ENCODE data around the gene ZCCHC24. TPM values are rescaled to one million over a fixed set of nuclear protein-coding genes. Genes with fewer than 3 reads are reported as not detected.

Gene ZCCHC24
- total RNA-seq, 4 donors from 2014 or later = 32.8 to 122 (median 37.7) TPM

DNA sequence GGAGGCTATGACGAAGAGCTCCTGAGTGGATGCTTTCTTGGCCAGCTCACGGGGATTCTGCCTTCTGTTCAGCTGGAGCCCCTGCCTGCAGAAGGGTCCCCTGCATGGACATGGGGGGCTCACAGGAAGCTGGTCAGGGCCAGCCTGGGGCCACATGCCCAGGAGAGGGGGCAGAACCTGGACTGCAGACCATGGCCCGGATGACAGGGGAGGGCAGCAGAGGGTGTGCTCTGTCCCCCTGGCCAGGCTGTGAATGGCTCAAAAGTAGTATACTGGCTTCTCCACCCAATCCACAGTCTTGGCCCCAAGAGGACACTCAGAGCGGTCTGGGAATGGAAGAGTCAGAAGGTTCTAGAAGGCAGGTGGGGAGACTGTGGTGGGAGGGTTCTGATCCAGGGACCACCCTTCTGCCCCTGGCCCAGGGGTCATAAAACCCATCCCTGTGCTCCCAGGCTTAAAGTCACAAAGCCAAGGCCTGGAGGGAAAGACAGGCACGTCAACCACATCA is 57.9 kb downstream of the ZCCHC24 start:
- H3K4me1 ChIP-seq = peaks cover 0 to 8% of the 10 kb centered on the region in 2 donors
- H3K27me3 ChIP-seq = no peaks in the 10 kb centered on the region
- intact Hi-C loops (cut with DNase I; ENCODE audit: low total_unique reads) = no loop called here
- no peaks in the 10 kb centered on the region for H3K36me3 ChIP-seq
- no peak for DNase-seq
- no peak overlapping the region for H3K4me3 ChIP-seq
- TF ChIP-seq POLR2A (IDR thresholded peaks at IDR 0.05) = no peak
- no peak for TF ChIP-seq CTCF (IDR thresholded peaks at IDR 0.05)
- no peaks in the 10 kb centered on the region for H3K9me3 ChIP-seq
- peak overlapping the region; percentile 74 to 87 for H3K27ac ChIP-seq

GRCh38 chr10:79386637-79387465 is 58.6 kb downstream of the ZCCHC24 start:
- Histone ChIP-seq H3K9me3 (no peaks in the 10 kb centered on the region), H3K4me3 (no peak overlapping the region), H3K27ac (peak overlapping the region; percentile 74 to 87), H3K27me3 (no peaks in the 10 kb centered on the region), H3K36me3 (no peaks in the 10 kb centered on the region), H3K4me1 (peaks cover 0 to 13% of the 10 kb centered on the region in 2 donors)
- TF ChIP-seq POLR2A (IDR thresholded peaks at IDR 0.05) (no peak), CTCF (IDR thresholded peaks at IDR 0.05) (no peak)
- intact Hi-C loops (cut with DNase I; ENCODE audit: low total_unique reads) = no loop called here
- peak; percentile 45 to 66 for DNase-seq

- peak overlapping the region in 1 of 2 donors; percentile 87 for H3K27ac ChIP-seq
- TF ChIP-seq CTCF (IDR thresholded peaks at IDR 0.05) (no peak), POLR2A (IDR thresholded peaks at IDR 0.05) (no peak)
- H3K27me3 ChIP-seq = no peaks in the 10 kb centered on the region
- intact Hi-C loops (cut with DNase I; ENCODE audit: low total_unique reads) = no loop called here
- H3K9me3 ChIP-seq = no peaks in the 10 kb centered on the region
- peak in 1 of 2 donors; percentile 24 for DNase-seq
- no peak overlapping the region for H3K4me3 ChIP-seq
- H3K36me3 ChIP-seq = no peaks in the 10 kb centered on the region
- peaks cover 8 to 16% of the 10 kb centered on the region in 2 donors for H3K4me1 ChIP-seq
Observed at GRCh38 chr10:79385804-79386531, 59.5 kb downstream of the ZCCHC24 start.

GRCh38 chr10:79385392-79385795 is 60.0 kb downstream of the ZCCHC24 start:
- no peak overlapping the region for H3K4me3 ChIP-seq
- H3K4me1 ChIP-seq = peaks cover 14 to 21% of the 10 kb centered on the region in 2 donors
- H3K36me3 ChIP-seq = no peaks in the 10 kb centered on the region
- intact Hi-C loops (cut with DNase I; ENCODE audit: low total_unique reads) = no loop called here
- peak overlapping the region in 1 of 2 donors; percentile 87 for H3K27ac ChIP-seq
- no peak for DNase-seq
- TF ChIP-seq CTCF (IDR thresholded peaks at IDR 0.05) = no peak
- no peak for TF ChIP-seq POLR2A (IDR thresholded peaks at IDR 0.05)
- no peaks in the 10 kb centered on the region for H3K9me3 ChIP-seq
- H3K27me3 ChIP-seq = no peaks in the 10 kb centered on the region
